Left cardiac atrium (tissue), 4 donors: ENCODE measurements around the gene UTP14C. TPM values are rescaled to one million over a fixed set of nuclear protein-coding genes. Genes with fewer than 3 reads are reported as not detected.
"Not testable (repeated sequence)": the region's sequence is repeated elsewhere in the genome, so short reads cannot be mapped to it uniquely, and the experiment has no call there.

ENCODE experiments used
- ATAC-seq, 2 donors: fragments of 200-7000 bp; cut with Tn5 transposase; one replicate each; pipeline ENCODE4 v1.9.1; 2020; ENCODE audit warnings: mild to moderate bottlenecking in 2 of 2, moderate library complexity in 2 of 2
- DNase-seq: peaks from one replicate; pipeline ENCODE4 v3.0.0-alpha.2; 2020
- intact Hi-C, 2 donors: fragments of 100-400 bp; cut with DNase I; formaldehyde crosslinking; loops; one replicate each; pipeline versions ENCODE4 v1.14.1 to v1.15.1; 2022 to 2023
- total RNA-seq, 2 donors: library from RNA; stranded (reverse); fragmentation: NEBNext Ultra II Directional; extraction: Animal tissue kit (Norgen Biotek cat#: 25700); gene quantifications; one replicate each; pipeline ENCODE4 v1.2.1, GENCODE V29; 2021
- donor health status: DM: no; HTN: yes; CAD: no.
- donor health status: DM: no; HTN: yes; CAD: no; lungs with severe emphysema.
- donor health status: DM: yes; HTN: yes; CAD: no.
- donor health status: Dilated cardiomyopathy.

The UTP14C gene
- total RNA-seq, 2 donors from 2014 or later: 13.9 to 14.9 TPM

DNA sequence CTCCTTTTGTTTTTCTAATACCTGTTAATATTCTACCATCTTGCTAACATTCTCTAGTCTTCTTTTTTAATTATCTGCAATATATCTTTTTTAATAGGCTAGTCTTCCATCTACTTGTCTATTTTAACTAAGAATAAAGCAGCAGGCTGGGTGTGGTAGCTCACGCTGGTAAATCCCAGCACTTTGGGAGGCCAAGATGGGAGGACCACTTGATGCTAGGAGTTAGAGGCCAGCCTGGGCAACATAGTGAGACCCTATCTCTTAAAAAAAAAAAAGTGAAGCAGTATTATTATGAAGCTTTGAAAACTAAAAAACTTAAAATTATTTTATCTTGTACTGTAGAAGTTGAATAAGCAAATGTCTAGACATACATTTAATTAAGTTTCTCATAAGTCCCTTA lies 3.3 kb downstream of the UTP14C start:
- no peak for ATAC-seq
- intact Hi-C loops: no loop called here

DNA sequence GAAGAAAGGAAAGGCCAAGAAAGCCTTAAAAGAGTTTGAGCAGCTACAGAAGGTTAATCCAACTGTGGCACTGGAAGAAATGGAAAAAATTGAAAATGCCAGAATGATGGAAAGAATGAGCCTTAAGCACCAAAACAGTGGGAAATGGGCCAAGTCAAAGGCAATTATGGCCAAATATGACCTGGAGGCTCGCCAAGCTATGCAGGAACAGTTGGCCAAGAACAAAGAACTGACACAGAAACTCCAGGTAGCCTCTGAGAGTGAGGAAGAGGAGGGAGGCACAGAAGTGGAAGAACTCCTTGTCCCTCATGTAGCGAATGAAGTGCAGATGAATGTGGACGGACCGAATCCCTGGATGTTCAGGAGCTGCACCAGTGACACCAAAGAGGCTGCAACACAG lies 5.1 kb downstream of the UTP14C start:
- intact Hi-C loops: no loop called here
- ATAC-seq: no peak
- no peak for DNase-seq

More for the DNA sequence above, 3.3 kb downstream of the UTP14C start:
- no peak for DNase-seq

DNA sequence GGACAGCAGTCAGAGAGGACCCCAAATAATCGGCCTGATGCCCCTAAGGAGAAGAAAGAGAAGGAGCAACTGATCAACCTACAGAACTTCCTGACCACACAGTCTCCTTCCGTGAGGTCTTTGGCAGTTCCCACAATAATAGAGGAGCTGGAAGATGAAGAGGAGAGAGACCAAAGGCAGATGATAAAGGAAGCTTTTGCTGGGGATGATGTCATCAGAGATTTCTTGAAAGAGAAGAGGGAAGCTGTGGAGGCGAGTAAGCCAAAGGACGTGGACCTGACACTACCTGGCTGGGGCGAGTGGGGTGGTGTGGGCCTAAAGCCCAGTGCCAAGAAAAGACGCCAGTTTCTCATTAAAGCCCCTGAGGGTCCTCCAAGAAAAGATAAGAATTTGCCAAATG lies 5.9 kb downstream of the UTP14C start:
- intact Hi-C loops: not testable (repeated sequence)

DNA sequence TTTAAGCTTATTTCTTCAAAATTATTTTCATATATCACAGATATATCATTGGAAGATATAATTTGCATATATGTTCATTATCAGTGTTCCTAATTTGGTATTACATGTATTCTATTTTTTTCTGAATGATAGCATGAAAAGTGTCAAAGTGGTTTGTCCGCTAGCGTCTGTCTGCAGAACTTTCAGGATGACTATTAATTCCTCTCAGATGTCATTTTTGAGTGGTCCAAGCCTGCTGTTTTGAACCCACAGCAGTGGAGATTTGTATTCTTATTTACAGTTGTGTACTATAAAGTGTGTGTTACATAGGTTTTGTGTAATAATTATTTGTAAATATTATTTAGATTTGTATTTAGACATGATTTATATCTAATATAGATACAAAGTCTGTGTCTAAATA lies 8.5 kb downstream of the UTP14C start:
- intact Hi-C loops: no loop called here
- DNase-seq (no peak), ATAC-seq (no peak)

More for the DNA sequence above, 5.9 kb downstream of the UTP14C start:
- not testable (repeated sequence) for ATAC-seq, DNase-seq

DNA sequence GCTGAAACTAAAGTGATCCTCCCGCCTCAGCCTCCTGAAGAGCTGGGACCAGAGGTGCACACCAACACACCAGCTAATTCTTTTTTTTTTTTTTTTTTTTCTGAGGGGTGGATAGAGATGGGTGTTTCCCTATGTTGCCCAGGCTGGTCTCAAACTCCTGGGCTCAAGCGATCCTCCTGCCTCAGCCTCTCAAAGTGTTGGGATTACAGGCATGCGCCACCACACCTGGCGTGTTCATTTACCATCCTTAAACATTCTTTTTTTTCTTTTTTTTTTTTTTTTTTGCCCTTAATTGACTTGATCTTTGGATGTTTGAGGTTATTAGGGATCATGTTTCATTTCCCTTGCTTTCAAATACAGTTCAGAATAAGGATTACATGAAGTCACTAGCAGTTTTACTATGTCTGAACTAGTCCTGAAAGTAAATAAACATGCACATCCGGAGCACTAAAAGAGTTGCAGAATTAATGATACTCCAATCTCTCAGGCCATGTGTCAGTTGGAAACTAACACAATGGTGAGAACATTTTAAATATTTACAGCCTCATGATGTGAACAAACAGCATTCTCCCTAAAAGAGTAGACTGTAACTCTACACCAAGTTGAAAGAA lies 10.2 kb downstream of the UTP14C start:
- DNase-seq (no peak), ATAC-seq (no peak)
- intact Hi-C loops: no loop called here

DNA sequence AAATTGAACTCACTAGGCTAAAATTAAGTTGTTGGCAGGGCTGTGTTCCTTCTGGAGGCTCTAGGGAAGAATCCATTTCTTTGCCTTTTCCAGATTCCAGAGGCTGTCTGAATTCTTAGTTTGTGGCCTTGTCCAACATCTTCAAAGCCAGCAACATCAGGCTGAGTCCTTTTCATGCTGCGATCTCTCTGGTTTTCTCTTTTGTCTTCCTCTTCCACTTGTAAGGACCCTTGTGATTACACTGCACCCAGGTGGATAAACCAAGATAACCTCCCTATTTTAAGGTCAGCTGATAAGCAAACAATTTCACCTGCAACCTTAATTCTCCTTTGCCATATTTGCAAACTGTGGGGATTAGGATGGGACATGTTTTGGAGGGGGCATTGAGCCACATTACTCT lies 11.5 kb downstream of the UTP14C start:
- intact Hi-C loops: no loop called here
- DNase-seq (no peak), ATAC-seq (no peak)

DNA sequence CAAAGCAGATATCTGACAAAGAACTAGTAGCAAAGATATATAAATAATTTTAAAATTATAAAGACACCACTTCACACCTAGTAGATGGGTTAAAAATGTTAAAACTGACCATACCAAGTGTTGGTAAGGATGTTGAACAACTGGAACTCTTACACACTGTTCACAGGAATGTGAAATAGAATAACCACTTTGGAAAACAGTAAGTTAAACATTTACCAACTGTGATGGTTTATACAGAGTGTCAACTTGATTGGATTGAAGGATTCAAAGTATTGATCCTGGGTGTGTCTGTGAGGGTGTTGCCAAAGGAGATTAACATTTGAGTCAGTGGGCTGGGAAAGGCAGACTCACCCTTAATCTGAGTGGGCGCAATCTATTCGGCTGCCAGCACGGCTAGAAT lies 19.2 kb downstream of the UTP14C start:
- intact Hi-C loops: no loop called here
- DNase-seq (no peak), ATAC-seq (no peak)

DNA sequence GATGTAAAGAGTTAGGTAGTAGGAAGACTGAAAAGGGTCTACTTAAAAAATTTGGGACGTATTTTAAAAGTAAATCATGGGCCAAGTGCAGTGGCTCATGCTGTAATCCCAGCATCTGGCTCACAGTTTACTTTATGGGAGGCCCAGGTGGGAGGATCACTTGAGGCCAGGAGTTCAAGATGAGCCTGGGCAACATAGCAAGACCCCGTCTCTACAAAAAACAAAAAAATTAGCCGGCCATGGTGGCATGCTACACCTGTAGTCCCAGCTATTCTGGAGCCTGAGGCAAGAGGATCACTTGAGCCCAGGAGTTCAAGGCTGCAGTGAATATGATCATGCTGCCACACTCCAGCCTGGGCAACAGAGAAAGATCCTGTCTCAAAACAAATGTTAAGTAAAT lies 23.0 kb downstream of the UTP14C start:
- no peak for ATAC-seq
- intact Hi-C loops: no loop called here
- DNase-seq: no peak

DNA sequence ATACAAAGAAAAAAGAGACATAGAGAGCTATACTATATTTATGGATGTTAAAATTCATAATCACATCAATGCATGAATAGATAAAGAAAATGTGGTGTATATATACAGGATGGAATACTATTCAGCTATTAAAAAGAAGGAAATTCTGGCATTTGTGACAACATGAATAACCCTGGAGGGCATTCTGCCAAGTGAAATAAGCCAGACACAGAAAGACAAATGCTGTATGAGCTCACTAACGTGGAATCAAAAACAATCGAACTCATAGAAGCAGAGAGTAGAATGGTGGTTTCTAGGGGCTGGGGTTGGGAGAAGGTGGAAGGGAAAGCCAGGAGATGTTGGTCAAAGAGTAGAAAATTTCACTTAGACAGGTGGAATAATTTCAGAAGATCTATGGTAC lies 24.0 kb downstream of the UTP14C start:
- no peak for DNase-seq
- intact Hi-C loops: no loop called here
- no peak for ATAC-seq

DNA sequence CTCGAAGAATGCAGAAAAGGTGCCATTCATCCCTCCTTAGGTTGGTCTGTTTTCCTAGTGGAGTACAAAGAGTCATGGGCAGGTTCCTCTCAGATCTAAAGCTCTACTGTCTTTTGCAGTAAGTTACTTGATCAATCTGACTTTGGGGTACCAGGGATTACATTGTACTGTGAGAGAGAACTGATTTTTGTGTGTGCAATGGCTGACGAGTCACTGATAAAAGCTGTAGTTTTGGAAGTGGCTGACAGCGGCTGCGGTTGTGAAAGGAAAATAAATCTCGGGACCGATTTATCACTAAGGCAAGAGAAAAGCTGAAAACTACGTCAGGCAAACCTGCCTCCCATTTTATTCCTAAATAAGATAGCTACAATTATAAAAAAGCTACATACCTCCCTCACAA lies 26.9 kb downstream of the UTP14C start:
- DNase-seq: no peak
- intact Hi-C loops: no loop called here
- peak in 1 of 2 donors; percentile 26 for ATAC-seq

DNA sequence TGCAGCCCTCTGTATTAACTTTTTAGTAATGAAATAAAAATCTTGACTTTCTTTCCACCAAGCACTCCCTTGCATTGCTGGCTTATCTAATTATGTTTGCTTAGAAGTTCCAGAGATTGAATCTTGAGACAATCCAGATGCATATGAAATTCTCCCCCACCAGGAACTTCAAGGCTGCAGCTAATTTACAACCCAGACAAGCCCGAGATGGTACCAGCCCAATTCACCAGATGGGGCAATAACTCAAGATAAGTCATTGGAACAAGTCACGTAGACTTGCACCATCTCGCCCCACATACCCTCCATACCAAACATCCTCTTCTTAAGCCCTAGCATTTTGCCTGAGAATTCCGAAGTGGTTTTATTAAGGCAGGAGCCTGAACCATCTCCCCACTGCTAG lies 29.0 kb downstream of the UTP14C start:
- ATAC-seq (peak in 1 of 2 donors; percentile 61), DNase-seq (no peak)
- intact Hi-C loops: no loop called here

DNA sequence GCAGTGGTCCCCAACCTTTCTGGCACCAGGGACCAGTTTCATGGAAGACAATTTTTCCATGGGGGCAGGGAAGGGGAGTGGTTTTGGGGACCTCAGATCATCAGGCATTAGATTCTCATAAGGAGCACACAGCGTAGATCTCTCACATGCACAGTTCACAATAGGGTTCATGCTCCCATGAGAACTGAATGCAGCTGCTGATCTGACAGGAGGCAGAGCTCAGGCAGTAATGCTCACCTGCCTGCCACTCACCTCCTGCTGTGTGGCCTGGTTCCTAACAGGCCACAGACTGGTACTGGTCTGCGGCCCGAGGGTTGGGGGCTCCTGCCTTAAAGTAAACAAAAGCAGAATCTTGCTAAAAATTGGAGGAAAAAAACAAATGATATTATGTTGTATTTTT lies 36.6 kb downstream of the UTP14C start:
- intact Hi-C loops, DNase-seq, ATAC-seq: not testable (repeated sequence)

DNA sequence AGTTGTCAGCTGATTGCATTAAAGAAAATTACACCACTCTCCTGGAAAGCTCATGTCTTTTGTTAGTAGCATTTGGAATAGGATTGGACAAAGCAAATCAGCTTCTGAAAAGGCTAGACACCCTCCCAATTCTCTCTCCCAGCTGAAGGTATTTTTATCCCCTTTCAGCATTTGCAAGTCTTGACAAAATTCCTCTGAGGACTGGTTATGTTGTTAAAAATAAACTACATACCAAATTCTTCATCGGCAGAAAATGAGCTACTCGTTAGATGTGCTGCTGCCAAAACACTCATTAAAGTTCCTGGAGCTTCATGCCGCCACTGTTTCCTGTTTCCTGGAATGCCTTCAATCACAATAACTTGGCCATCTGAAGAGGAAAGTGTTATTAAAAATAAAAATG lies 37.1 kb downstream of the UTP14C start:
- no peak for DNase-seq
- peak; percentile 40 to 72 for ATAC-seq
- intact Hi-C loops: no loop called here

DNA sequence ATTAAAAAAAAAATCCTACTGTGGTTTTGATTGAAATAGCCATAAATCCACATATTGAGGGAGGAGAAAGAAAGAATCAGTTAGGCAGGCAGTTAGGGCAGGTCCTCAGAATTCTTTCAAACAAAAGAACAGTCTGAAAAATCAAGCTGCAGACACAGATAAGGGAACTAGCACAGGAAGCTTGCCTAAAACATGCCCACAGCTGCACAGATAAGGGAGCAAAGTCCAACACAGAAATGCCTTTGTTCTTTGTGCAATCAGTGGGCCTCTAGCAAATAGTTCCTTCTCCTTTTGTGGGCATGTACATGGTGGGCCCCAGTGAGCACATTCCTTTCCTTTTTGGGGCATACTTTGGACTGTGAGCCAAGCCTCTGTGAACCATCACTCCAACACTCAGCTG lies 42.7 kb downstream of the UTP14C start:
- intact Hi-C loops: no loop called here
- no peak for ATAC-seq
- DNase-seq: no peak

DNA sequence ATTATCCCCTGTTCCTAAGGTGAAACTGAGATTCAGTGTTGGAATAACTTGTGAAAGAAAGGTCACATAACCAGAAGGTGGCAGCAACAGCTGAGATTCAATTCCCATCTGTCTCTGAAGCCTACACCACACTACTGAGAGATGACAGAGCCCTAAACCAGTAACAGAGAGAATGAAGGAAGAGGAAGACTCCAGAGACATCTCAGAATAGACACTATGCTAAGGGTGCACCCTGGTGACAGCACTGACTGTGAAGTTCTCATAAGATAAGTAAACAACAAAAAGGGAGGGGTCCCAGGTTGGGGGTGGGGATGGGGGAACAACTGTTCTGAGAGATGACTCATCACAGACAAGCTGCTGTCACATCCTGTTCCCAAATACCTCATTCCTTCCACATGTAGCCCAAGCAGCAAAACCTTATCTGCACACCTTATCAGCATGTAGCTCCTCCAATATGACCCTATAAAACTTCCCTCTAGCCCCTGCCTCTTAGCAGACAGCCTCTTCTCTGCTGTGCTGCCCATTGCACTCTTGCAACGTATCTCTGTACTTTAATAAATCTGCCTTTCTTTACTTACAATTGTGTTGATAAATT lies 46.5 kb downstream of the UTP14C start:
- DNase-seq (no peak), ATAC-seq (peak; percentile 30 to 55)
- intact Hi-C loops: no loop called here

Other genes with a start within 250 kb of the UTP14C start
- 10 to 100 TPM in 1 of 2 donors, 1 to 10 TPM in 1; 9.1 to 13.3 TPM for gene DHRS12, start 220.5 kb upstream of the UTP14C start, total RNA-seq
- 1 to 10 TPM in 1 of 2 donors, under 1 TPM in 1; 0.68 to 1.4 TPM for gene TMEM272, start 179.5 kb upstream of the UTP14C start, total RNA-seq
- not detected for gene CCDC70, start 162.7 kb upstream of the UTP14C start, total RNA-seq
- 1 to 10 TPM; 4.7 to 5.9 TPM for gene ATP7B, start 13.2 kb upstream of the UTP14C start, total RNA-seq
- gene ALG11, start 12.3 kb upstream of the UTP14C start, total RNA-seq: 10 to 100 TPM; 24.9 to 28.9 TPM
- gene NEK5, start 104.4 kb downstream of the UTP14C start, total RNA-seq: under 1 TPM; 0.44 TPM
- gene NEK3, start 134.9 kb downstream of the UTP14C start, total RNA-seq: 10 to 100 TPM in 1 of 2 donors, 1 to 10 TPM in 1; 9.2 to 11.9 TPM